Fibroblast of lung (primary cell): ENCODE measurements around the gene HNRNPLL. TPM values are rescaled to one million over a fixed set of nuclear protein-coding genes. Genes with fewer than 3 reads are reported as not detected.

ENCODE experiments used
- DNase-seq, 2 donors: peaks; one replicate each; pipeline versions ENCODE4 v3.0.0 to v3.0.0-alpha.2; 2010; ENCODE audit warnings: low read depth in 2 of 2
- H2AFZ ChIP-seq: 2 replicates; pipeline ENCODE4 v1.5.1; 2012; ENCODE audit warnings: low read length, control low read depth, inconsistent platforms
- H3K27ac ChIP-seq: 2 replicates; pipeline ENCODE4 v1.5.1; 2011; ENCODE audit warnings: low read length, control low read depth; ENCODE audit not compliant: insufficient read depth
- H3K27me3 ChIP-seq: 2 replicates; pipeline ENCODE4 v1.5.1; 2011; ENCODE audit warnings: mild to moderate bottlenecking, low read length; ENCODE audit not compliant: control insufficient read depth, insufficient read depth
- H3K36me3 ChIP-seq: 2 replicates; pipeline ENCODE4 v1.5.1; 2011; ENCODE audit warnings: low read length; ENCODE audit not compliant: control insufficient read depth, insufficient read depth
- H3K4me1 ChIP-seq: 2 replicates; pipeline ENCODE4 v1.5.1; 2011; ENCODE audit warnings: low read length; ENCODE audit not compliant: control insufficient read depth, insufficient read depth; ENCODE audit errors: extremely low read depth
- H3K4me2 ChIP-seq: 2 replicates; pipeline ENCODE4 v1.5.1; 2011; ENCODE audit warnings: low read length, control low read depth; ENCODE audit not compliant: insufficient read depth; ENCODE audit errors: extremely low read depth
- H3K4me3 ChIP-seq, 4 experiments: fragments of 200-600 bp in 1 of 4; sonication (generic) in 1 of 4; replicated peaks in 1 of 4; 2 replicates each; pipeline ENCODE4 v1.5.1; 2011 to 2016; ENCODE audit warnings: low read length in 4 of 4, low read depth in 3 of 4, mild to moderate bottlenecking in 3 of 4, control low read depth in 2 of 4, inconsistent platforms in 1 of 4, mixed read lengths in 1 of 4; ENCODE audit not compliant: insufficient read depth in 1 of 4; ENCODE audit errors: control extremely low read depth in 1 of 4
- H3K79me2 ChIP-seq: 2 replicates; pipeline ENCODE4 v1.5.1; 2012; ENCODE audit warnings: mild to moderate bottlenecking, low read length, inconsistent platforms; ENCODE audit not compliant: control insufficient read depth, insufficient read depth
- H3K9ac ChIP-seq: 2 replicates; pipeline ENCODE4 v1.5.1; 2011; ENCODE audit warnings: mild to moderate bottlenecking, low read length, control low read depth; ENCODE audit not compliant: insufficient read depth
- H3K9me3 ChIP-seq: 2 replicates; pipeline ENCODE4 v1.5.1; 2012; ENCODE audit warnings: low read depth, low read length; ENCODE audit not compliant: control insufficient read depth, insufficient read depth
- H4K20me1 ChIP-seq: 2 replicates; pipeline ENCODE4 v1.5.1; 2011; ENCODE audit warnings: low read length; ENCODE audit not compliant: control insufficient read depth, insufficient read depth; ENCODE audit errors: extremely low read depth
- EZH2 ChIP-seq: IDR thresholded peaks from 2 replicates; pipeline ENCODE4 v1.5.1; 2012; ENCODE audit warnings: low read length, control low read depth, mild to moderate bottlenecking; ENCODE audit errors: missing control alignments
- polyA plus RNA-seq, 2 donors: library from polyadenylated mRNA; depleted of rRNA in 1 of 2; stranded (reverse) in 1 of 2; unstranded in 1 of 2; fragments of >200 nt; gene quantifications; 2 replicates each; pipeline ENCODE4 v1.2.1, GENCODE V29; 2011 to 2012; ENCODE audit warnings: missing spikeins in 1 of 2
- total RNA-seq: library from RNA; depleted of rRNA; stranded (reverse); fragments of >200 nt; gene quantifications from 2 replicates; pipeline ENCODE4 v1.2.1, GENCODE V29; 2014
- TF ChIP-seq, protein P1 (sequence below), 2 donors: IDR thresholded peaks in 1 of 2; conservative IDR thresholded peaks in 1 of 2; 1 replicate in 1 of 2; 2 replicates in 1 of 2; pipeline ENCODE4 v1.5.1; 2011 to 2012; ENCODE audit warnings: low read length in 2 of 2, control low read depth in 1 of 2, inconsistent platforms in 1 of 2, low read depth in 1 of 2, mild to moderate bottlenecking in 1 of 2

The HNRNPLL gene
- total and polyA plus RNA-seq, 2 donors (not counting 1 experiment from before 2014, with no cell fraction given) = 36.4 to 51.4 TPM

DNA sequence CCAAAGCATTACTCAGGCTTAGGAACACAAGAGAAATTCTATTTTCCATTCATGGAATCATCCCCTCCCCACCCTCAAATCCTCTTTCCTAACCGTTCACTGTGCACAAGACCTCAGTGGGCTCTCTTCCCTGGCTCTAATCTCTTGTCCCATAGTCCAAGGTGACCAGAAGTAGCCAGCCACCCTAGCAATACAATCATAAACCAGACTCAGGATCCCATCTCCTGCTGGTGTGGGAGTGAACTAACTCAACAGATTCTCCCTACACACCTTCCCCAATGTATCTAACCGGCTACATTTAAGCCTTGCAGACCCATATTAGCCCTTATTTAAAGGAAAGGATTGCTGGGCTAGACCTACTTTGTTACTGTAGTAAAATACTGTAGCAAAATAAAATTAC is 45.5 kb downstream of the HNRNPLL start:
- Histone ChIP-seq H3K9me3 (no peaks in the 10 kb centered on the region), H3K27me3 (no peaks in the 10 kb centered on the region), H3K4me1 (no peaks in the 10 kb centered on the region), H2AFZ (no peak overlapping the region), H4K20me1 (no peaks in the 10 kb centered on the region), H3K9ac (no peak overlapping the region), H3K4me3 (no peak overlapping the region), H3K36me3 (peaks cover 4% of the 10 kb centered on the region), H3K27ac (no peak overlapping the region), H3K4me2 (no peak overlapping the region), H3K79me2 (no peaks in the 10 kb centered on the region)
- DNase-seq = no peak
- TF ChIP-seq EZH2 = no peak

DNA sequence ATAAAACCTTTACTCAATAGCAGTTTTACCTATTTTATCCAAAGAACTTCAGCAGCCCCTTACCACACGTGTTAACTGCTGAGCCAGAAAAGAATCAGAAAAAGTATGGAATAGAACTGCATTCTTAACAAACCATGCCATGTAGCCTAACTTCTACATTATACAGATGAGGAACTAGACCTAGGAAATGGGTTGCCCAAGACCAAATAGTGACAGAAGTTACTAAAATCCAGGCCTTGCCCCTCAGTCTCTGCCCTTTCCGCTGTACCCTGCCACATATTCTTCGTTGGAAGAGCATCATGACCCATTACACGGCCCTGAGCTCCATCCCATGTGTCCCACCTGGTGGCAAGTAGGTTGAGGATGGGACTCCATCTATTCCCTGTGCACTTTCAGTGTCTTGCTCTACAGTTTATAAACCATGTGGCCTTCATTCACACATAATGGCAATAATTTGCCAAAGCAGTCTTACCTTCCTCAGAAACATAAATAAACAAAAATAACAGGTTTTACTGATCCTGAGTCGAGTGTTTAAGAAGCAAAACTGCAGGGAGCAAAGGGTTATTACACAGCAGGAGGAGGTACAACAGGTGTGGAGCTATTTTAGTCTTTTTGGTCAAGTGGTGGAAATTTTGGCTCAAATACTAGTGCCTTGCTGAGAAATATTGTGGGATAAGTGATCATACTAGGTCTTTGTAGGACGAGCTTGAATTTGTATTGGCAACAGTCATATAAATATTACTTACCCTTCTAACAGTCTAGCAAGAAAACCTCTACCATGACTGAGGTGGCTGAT is 46.5 kb downstream of the HNRNPLL start:
- no peaks in the 10 kb centered on the region for H3K9me3 ChIP-seq
- no peak overlapping the region for H3K4me3 ChIP-seq
- H3K36me3 ChIP-seq = peaks cover 3% of the 10 kb centered on the region
- no peak overlapping the region for H2AFZ ChIP-seq
- no peak for DNase-seq
- H3K27ac ChIP-seq = no peak overlapping the region
- no peak for TF ChIP-seq EZH2
- TF ChIP-seq, protein P1, sequence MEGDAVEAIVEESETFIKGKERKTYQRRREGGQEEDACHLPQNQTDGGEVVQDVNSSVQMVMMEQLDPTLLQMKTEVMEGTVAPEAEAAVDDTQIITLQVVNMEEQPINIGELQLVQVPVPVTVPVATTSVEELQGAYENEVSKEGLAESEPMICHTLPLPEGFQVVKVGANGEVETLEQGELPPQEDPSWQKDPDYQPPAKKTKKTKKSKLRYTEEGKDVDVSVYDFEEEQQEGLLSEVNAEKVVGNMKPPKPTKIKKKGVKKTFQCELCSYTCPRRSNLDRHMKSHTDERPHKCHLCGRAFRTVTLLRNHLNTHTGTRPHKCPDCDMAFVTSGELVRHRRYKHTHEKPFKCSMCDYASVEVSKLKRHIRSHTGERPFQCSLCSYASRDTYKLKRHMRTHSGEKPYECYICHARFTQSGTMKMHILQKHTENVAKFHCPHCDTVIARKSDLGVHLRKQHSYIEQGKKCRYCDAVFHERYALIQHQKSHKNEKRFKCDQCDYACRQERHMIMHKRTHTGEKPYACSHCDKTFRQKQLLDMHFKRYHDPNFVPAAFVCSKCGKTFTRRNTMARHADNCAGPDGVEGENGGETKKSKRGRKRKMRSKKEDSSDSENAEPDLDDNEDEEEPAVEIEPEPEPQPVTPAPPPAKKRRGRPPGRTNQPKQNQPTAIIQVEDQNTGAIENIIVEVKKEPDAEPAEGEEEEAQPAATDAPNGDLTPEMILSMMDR (conservative IDR thresholded peaks at IDR 0.05 in 1 of 2, IDR thresholded peaks at IDR 0.05 in 1 of 2; ENCODE audit: low read depth in 1 of 2, low read length in 2 of 2) = no peak
- H3K9ac ChIP-seq = no peak overlapping the region
- H3K4me2 ChIP-seq = no peak overlapping the region
- H4K20me1 ChIP-seq = no peaks in the 10 kb centered on the region
- no peaks in the 10 kb centered on the region for H3K4me1 ChIP-seq
- H3K27me3 ChIP-seq = no peaks in the 10 kb centered on the region
- no peaks in the 10 kb centered on the region for H3K79me2 ChIP-seq

DNA sequence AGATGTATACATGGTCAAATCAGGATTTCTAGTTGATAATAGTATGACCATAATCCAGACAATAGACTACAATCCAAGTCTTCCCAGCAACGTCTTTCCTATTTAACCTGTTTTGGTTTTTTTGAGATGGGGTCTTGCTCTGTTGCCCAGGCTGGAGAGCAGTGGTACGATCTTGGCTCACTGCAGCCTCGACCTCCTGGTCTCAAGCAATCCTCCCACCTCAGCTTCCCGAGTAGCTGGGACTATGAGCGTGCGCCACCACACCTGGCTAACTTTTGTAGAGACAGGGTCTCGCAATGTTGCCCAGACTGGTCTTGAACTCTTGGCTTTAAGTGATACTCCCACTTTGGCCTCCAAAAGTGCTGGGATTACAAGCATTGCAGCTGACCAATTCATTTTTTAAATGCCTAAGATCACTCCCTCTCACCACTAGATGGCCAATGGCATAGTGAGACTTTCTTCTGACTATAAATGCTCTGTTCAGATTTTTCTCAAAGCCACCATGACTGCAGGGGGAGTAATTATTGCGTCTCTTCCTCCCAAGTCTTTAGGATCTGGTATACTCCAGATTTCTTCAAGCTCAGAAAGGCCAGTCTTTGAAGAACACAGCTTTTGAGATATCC is 47.6 kb downstream of the HNRNPLL start:
- Histone ChIP-seq H3K4me1 (no peaks in the 10 kb centered on the region), H3K79me2 (no peaks in the 10 kb centered on the region), H4K20me1 (no peaks in the 10 kb centered on the region), H3K4me2 (no peak overlapping the region), H3K27me3 (no peaks in the 10 kb centered on the region), H3K27ac (no peak overlapping the region), H2AFZ (no peak overlapping the region), H3K9ac (no peak overlapping the region), H3K4me3 (no peak overlapping the region), H3K9me3 (no peaks in the 10 kb centered on the region), H3K36me3 (peaks cover 3% of the 10 kb centered on the region)
- DNase-seq = peak in 1 of 2 donors; percentile 23
- TF ChIP-seq EZH2 = no peak
- TF ChIP-seq, protein P1 (conservative IDR thresholded peaks at IDR 0.05 in 1 of 2, IDR thresholded peaks at IDR 0.05 in 1 of 2; ENCODE audit: low read depth in 1 of 2, low read length in 2 of 2) = peak; percentile 42 to 53
